Hippocampal formation (tissue), 2 donors: Measurements from ENCODE around the gene CCM2.
"Not testable (repeated sequence)": the region's sequence is repeated elsewhere in the genome, so short reads cannot be mapped to it uniquely, and the experiment has no call there.

Experiments
- DNase-seq, 2 donors: peaks; one replicate each; lab custom pipeline; 2025; lab: John Stamatoyannopoulos, UW

CCM2 gene

GRCh38 chr7:45001138-45001694 lies 1.2 kb downstream of the CCM2 start:
- no peak for DNase-seq

GRCh38 chr7:45001826-45002225 lies 1.8 kb downstream of the CCM2 start:
- DNase-seq, result no peak

- DNase-seq, result no peak
Measured at GRCh38 chr7:45003789-45004188, 3.8 kb downstream of the CCM2 start.

- peak in 1 of 2 donors; percentile 19 for DNase-seq
Measured at GRCh38 chr7:45007106-45007505, 7.1 kb downstream of the CCM2 start.

- no peak for DNase-seq
Measured at GRCh38 chr7:45007571-45008328, 7.7 kb downstream of the CCM2 start.

- DNase-seq, result no peak
Measured at GRCh38 chr7:45013465-45013967, 13.5 kb downstream of the CCM2 start.

GRCh38 chr7:45015313-45015712 lies 15.3 kb downstream of the CCM2 start:
- no peak for DNase-seq

- DNase-seq, result no peak
Measured at GRCh38 chr7:45017253-45017652, 17.3 kb downstream of the CCM2 start.

- no peak for DNase-seq
Measured at GRCh38 chr7:45020915-45021314, 20.9 kb downstream of the CCM2 start.

GRCh38 chr7:45021604-45022296 lies 21.7 kb downstream of the CCM2 start:
- DNase-seq, result no peak

- no peak for DNase-seq
Measured at GRCh38 chr7:45024126-45024744, 24.2 kb downstream of the CCM2 start.

GRCh38 chr7:45025473-45025872 lies 25.5 kb downstream of the CCM2 start:
- DNase-seq, result not testable (repeated sequence)

- DNase-seq, result no peak
Measured at GRCh38 chr7:45026013-45026412, 26.0 kb downstream of the CCM2 start.

- no peak for DNase-seq
Measured at GRCh38 chr7:45026984-45027773, 27.2 kb downstream of the CCM2 start.

- no peak for DNase-seq
Measured at GRCh38 chr7:45027774-45028114, 27.7 kb downstream of the CCM2 start.

- DNase-seq, result no peak
Measured at GRCh38 chr7:45028138-45028919, 28.3 kb downstream of the CCM2 start.

- DNase-seq, result no peak
Measured at GRCh38 chr7:45028920-45029344, 28.9 kb downstream of the CCM2 start.

GRCh38 chr7:45031829-45032228 lies 31.8 kb downstream of the CCM2 start:
- no peak for DNase-seq

GRCh38 chr7:45032421-45032820 lies 32.4 kb downstream of the CCM2 start:
- DNase-seq, result no peak

- DNase-seq, result no peak
Measured at GRCh38 chr7:45033261-45033930, 33.4 kb downstream of the CCM2 start.
